Left ventricle myocardium inferior (tissue), 1 donor: ENCODE results near the gene FLYWCH1. TPM values are rescaled to one million over a fixed set of nuclear protein-coding genes. Genes with fewer than 3 reads are reported as not detected.

Experiments used
- DNase-seq: peaks from one replicate; pipeline ENCODE4 v3.0.0-alpha.2; 2020
- H3K27ac ChIP-seq: fragments of 200-600 bp; replicated peaks from 2 replicates; pipeline ENCODE4 v1.8.0; 2021
- H3K27me3 ChIP-seq: fragments of 200-600 bp; 2 replicates; pipeline ENCODE4 v1.8.0; 2021; ENCODE audit warnings: low read depth
- H3K36me3 ChIP-seq: fragments of 200-600 bp; 2 replicates; pipeline ENCODE4 v1.8.0; 2021
- H3K4me1 ChIP-seq: fragments of 200-600 bp; 2 replicates; pipeline ENCODE4 v1.8.0; 2021
- H3K4me3 ChIP-seq: fragments of 200-600 bp; 2 replicates; pipeline ENCODE4 v1.8.0; 2021; ENCODE audit warnings: mild to moderate bottlenecking, moderate library complexity
- H3K9me3 ChIP-seq: fragments of 200-600 bp; replicated peaks from 2 replicates; pipeline ENCODE4 v1.8.0; 2021
- intact Hi-C: fragments of 100-400 bp; cut with micrococcal nuclease; formaldehyde crosslinking; loops from one replicate; pipeline ENCODE4 v1.11.0; 2022
- total RNA-seq: library from RNA; stranded (reverse); fragmentation: NEBNext Ultra II Directional; extraction: Animal tissue kit (Norgen Biotek cat#: 25700); gene quantifications from one replicate; pipeline ENCODE4 v1.2.1, GENCODE V29; 2021
- TF ChIP-seq, protein P1 (sequence below): fragments of 200-600 bp; IDR thresholded peaks from 2 replicates; pipeline ENCODE4 v1.8.0; 2021; ENCODE audit warnings: antibody characterized with exemption, mild to moderate bottlenecking, borderline replicate concordance
- donor health status: DM: no; HTN: yes; CAD: no; lungs with severe emphysema.

Gene FLYWCH1
- total RNA-seq, 1 donor from 2014 or later = 35.7 TPM

DNA sequence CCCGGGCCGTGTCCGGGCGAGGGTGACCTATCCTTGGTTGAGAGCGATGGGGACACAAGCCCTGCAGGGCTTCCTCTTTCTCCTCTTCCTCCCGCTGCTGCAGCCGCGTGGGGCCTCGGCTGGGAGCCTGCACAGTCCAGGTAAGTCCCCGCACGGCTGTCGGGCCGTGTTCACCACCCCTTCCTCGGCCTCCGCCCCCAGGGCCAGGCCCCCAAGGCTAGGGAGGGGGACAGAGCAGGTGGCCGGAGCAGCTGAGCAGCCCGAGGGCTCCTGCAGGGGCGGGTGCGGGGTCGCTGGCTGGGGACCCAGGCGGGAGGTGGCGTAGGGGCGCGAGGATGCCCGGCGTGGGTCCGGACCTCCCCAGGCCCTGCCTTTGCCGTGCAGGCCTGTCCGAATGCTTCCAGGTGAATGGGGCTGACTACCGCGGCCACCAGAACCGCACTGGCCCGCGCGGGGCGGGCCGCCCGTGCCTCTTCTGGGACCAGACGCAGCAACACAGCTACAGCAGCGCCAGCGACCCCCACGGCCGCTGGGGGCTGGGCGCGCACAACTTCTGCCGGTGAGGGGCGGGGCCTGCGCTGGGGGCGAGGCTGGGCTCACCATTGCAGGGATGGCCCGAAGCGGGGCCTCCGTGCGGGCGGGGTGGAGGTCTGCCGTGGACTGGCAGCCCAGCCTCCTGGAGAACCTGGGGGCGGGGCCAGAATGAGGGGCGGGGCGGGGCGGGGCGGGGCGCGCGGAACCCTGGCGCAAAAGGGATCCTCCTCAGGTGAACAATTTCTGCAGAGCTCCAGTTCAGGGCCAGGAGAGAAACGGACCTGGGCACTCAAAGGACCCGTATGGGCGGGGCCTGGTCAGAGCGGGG is 53.0 kb downstream of the FLYWCH1 start:
- Histone ChIP-seq H3K36me3 (no peaks in the 10 kb centered on the region), H3K4me3 (peak overlapping the region; percentile 56), H3K27ac (no peak overlapping the region), H3K4me1 (peaks cover 62% of the 10 kb centered on the region), H3K9me3 (no peaks in the 10 kb centered on the region), H3K27me3 (peaks cover 89% of the 10 kb centered on the region)
- intact Hi-C loops = no loop called here
- DNase-seq = no peak
- TF ChIP-seq, protein P1, sequence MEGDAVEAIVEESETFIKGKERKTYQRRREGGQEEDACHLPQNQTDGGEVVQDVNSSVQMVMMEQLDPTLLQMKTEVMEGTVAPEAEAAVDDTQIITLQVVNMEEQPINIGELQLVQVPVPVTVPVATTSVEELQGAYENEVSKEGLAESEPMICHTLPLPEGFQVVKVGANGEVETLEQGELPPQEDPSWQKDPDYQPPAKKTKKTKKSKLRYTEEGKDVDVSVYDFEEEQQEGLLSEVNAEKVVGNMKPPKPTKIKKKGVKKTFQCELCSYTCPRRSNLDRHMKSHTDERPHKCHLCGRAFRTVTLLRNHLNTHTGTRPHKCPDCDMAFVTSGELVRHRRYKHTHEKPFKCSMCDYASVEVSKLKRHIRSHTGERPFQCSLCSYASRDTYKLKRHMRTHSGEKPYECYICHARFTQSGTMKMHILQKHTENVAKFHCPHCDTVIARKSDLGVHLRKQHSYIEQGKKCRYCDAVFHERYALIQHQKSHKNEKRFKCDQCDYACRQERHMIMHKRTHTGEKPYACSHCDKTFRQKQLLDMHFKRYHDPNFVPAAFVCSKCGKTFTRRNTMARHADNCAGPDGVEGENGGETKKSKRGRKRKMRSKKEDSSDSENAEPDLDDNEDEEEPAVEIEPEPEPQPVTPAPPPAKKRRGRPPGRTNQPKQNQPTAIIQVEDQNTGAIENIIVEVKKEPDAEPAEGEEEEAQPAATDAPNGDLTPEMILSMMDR = no peak

DNA sequence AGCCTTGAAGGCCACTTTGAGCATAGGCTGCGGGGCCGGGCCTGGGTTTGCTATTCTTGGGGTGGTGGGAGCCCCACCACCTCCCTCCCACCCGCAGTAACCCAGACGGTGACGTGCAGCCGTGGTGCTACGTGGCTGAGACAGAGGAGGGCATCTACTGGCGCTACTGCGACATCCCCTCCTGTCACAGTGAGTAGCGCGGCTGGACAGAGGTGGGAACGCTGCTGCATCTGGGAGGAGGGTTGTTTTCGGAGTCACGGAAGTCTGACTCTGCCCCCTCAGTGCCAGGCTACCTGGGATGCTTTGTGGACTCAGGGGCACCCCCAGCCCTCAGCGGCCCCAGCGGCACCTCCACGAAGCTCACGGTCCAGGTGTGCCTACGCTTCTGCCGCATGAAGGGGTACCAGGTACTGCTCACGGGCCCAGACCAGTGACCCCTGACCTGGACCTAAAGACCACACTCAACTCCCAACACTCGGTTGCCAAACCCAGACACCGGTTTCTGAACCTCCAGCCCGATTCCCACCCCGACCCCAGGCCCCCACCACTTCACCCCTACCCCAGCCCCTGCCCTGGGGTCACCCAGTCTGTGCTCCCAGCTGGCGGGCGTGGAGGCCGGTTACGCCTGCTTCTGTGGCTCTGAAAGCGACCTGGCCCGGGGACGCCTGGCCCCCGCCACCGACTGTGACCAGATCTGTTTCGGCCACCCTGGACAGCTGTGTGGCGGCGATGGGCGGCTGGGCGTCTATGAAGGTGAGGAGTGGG is 54.5 kb downstream of the FLYWCH1 start:
- no peaks in the 10 kb centered on the region for H3K9me3 ChIP-seq
- H3K4me1 ChIP-seq = peaks cover 76% of the 10 kb centered on the region
- intact Hi-C loops = no loop called here
- peak overlapping the region; percentile 56 for H3K4me3 ChIP-seq
- no peak overlapping the region for H3K27ac ChIP-seq
- H3K36me3 ChIP-seq = no peaks in the 10 kb centered on the region
- H3K27me3 ChIP-seq = peaks cover 74% of the 10 kb centered on the region
- TF ChIP-seq, protein P1 = no peak
- no peak for DNase-seq

DNA sequence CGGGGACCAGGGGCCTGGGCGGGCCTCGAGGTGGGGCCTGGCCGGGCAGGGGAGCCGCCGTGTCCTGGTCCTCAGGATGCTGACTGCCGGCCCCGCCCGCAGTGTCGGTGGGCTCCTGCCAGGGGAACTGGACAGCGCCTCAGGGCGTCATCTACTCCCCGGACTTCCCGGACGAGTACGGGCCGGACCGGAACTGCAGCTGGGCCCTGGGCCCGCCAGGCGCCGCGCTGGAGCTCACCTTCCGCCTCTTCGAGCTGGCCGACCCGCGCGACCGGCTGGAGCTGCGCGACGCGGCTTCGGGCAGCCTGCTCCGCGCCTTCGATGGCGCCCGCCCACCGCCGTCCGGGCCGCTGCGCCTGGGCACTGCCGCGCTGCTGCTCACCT is 55.1 kb downstream of the FLYWCH1 start:
- Histone ChIP-seq H3K27me3 (peaks cover 69% of the 10 kb centered on the region), H3K9me3 (no peaks in the 10 kb centered on the region), H3K27ac (no peak overlapping the region), H3K4me1 (peaks cover 80% of the 10 kb centered on the region), H3K4me3 (peak overlapping the region; percentile 56), H3K36me3 (no peaks in the 10 kb centered on the region)
- TF ChIP-seq, protein P1 = peak; percentile 23
- no peak for DNase-seq
- intact Hi-C loops = no loop called here

DNA sequence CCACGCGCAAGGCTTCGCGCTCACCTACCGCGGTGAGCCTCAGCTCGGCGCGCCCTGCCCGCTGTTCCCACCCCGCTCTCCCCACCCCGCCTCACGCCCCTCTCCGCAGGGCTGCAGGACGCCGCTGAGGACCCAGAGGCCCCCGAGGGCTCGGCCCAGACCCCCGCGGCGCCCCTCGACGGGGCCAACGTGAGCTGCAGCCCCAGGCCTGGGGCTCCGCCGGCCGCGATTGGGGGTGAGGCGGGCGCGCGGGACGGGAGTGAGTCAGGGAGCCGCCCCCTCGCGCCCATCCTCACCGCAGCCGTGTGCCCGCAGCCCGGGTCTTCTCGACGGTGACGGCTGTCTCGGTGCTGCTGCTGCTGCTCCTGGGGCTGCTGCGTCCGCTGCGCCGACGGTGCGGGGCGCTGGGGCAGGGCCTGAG is 55.5 kb downstream of the FLYWCH1 start:
- peak overlapping the region; percentile 56 for H3K4me3 ChIP-seq
- H3K9me3 ChIP-seq = no peaks in the 10 kb centered on the region
- peaks cover 82% of the 10 kb centered on the region for H3K4me1 ChIP-seq
- H3K36me3 ChIP-seq = peaks cover 4% of the 10 kb centered on the region
- H3K27me3 ChIP-seq = peaks cover 64% of the 10 kb centered on the region
- DNase-seq = no peak
- TF ChIP-seq, protein P1 = no peak
- H3K27ac ChIP-seq = no peak overlapping the region
- intact Hi-C loops = no loop called here

DNA sequence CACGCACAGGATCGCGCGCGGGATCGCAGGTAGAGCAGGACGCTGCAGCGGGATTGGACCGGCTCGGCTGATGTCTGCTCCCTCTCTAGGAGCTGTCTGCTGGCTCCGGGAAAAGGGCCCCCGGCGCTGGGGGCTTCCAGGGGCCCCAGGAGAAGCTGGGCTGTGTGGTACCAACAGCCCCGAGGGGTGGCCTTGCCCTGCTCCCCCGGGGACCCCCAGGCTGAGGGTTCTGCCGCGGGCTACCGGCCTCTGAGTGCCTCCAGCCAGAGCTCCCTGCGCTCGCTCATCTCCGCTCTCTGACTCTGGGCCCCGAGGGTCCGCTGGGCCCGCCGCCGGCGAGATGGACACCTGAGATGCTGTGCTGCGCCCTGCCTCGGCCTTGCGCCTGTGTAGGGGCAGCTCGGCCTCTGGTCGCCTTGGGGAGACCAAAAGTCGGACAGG is 56.0 kb downstream of the FLYWCH1 start:
- TF ChIP-seq, protein P1 = no peak
- H3K4me3 ChIP-seq = peak overlapping the region; percentile 85
- peaks cover 5% of the 10 kb centered on the region for H3K36me3 ChIP-seq
- no peak overlapping the region for H3K27ac ChIP-seq
- no peaks in the 10 kb centered on the region for H3K9me3 ChIP-seq
- peaks cover 86% of the 10 kb centered on the region for H3K4me1 ChIP-seq
- H3K27me3 ChIP-seq = peaks cover 59% of the 10 kb centered on the region
- intact Hi-C loops = no loop called here
- no peak for DNase-seq
